ENCODE data around the gene CDK4.

- no peak for TF ChIP-seq CTCF (conservative IDR thresholded peaks at IDR 0.05)
- no peak for TF ChIP-seq ZFX (IDR thresholded peaks at IDR 0.05)
These were observed 26.3 kb downstream of the CDK4 start for GRCh38 chr12:57725851-57726150.

All from C4-2B (cell line).